Measurements from ENCODE around the gene CARNS1.

The CARNS1 gene

GRCh38 chr11:67368621-67369020 is 46.9 kb upstream of the CARNS1 start:
- DNase-seq (ENCODE audit: low spot score): no peak
- Histone ChIP-seq H3K27ac (no peak overlapping the region), H3K4me3 (no peak overlapping the region)
- TF ChIP-seq CTCF (IDR thresholded peaks at IDR 0.05): no peak

GRCh38 chr11:67369275-67369674 is 46.2 kb upstream of the CARNS1 start:
- Histone ChIP-seq H3K4me3 (no peak overlapping the region), H3K27ac (no peak overlapping the region)
- no peak for DNase-seq (ENCODE audit: low spot score)
- no peak for TF ChIP-seq CTCF (IDR thresholded peaks at IDR 0.05)

GRCh38 chr11:67369801-67370284 is 45.6 kb upstream of the CARNS1 start:
- Histone ChIP-seq H3K27ac (peak overlapping the region in 1 of 2 donors; percentile 93), H3K4me3 (no peak overlapping the region)
- no peak for DNase-seq (ENCODE audit: low spot score)
- no peak for TF ChIP-seq CTCF (IDR thresholded peaks at IDR 0.05)

GRCh38 chr11:67370351-67371076 is 45.0 kb upstream of the CARNS1 start:
- H3K27ac ChIP-seq: peak overlapping the region in 1 of 2 donors; percentile 93
- DNase-seq (ENCODE audit: low spot score): no peak
- no peak overlapping the region for H3K4me3 ChIP-seq
- TF ChIP-seq CTCF (IDR thresholded peaks at IDR 0.05): no peak

- TF ChIP-seq CTCF (IDR thresholded peaks at IDR 0.05): no peak
- H3K27ac ChIP-seq: peak overlapping the region in 1 of 2 donors; percentile 93
- H3K4me3 ChIP-seq: peak overlapping the region; percentile 88
- DNase-seq (ENCODE audit: low spot score): no peak
Observed at GRCh38 chr11:67371189-67371910, 44.1 kb upstream of the CARNS1 start.

GRCh38 chr11:67371911-67372320 is 43.6 kb upstream of the CARNS1 start:
- Histone ChIP-seq H3K27ac (peak overlapping the region; percentile 85 to 93), H3K4me3 (peak overlapping the region; percentile 88)
- no peak for DNase-seq (ENCODE audit: low spot score)
- no peak for TF ChIP-seq CTCF (IDR thresholded peaks at IDR 0.05)

All from coronary artery (tissue), 2 donors.